ENCODE measurements around the gene OR5H1. TPM values are rescaled to one million over a fixed set of nuclear protein-coding genes. Genes with fewer than 3 reads are reported as not detected.

The OR5H1 gene
- not detected for total RNA-seq

DNA sequence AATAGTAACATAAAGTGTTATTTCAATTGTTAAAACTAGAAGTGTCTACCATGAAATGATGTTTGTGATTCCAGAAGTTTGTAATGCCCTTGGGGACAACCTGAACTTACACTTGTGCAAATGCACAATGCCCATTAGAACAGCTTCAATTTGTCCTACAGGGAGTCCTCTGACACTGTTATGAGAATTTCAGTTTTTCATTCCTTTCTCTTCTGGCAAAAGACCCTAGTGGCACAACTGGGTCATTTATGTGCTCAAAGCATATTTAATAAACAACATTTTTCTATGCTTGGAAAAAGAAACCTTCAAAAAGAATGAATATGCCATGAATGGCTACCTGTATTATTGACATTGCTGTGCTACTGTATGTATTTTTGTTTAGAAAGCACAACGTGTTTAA is at the start of gene OR5H1:
TSS of gene OR5H1 (plus strand) at position 301 of the 400 bp plus-strand sequence. CDS start 1,977 bp downstream, outside the sequence.
- WGBS, 2 donors, result 50 to 67% methylated on average over 1 of the region's 1 CpG
- TF ChIP-seq, protein P1, sequence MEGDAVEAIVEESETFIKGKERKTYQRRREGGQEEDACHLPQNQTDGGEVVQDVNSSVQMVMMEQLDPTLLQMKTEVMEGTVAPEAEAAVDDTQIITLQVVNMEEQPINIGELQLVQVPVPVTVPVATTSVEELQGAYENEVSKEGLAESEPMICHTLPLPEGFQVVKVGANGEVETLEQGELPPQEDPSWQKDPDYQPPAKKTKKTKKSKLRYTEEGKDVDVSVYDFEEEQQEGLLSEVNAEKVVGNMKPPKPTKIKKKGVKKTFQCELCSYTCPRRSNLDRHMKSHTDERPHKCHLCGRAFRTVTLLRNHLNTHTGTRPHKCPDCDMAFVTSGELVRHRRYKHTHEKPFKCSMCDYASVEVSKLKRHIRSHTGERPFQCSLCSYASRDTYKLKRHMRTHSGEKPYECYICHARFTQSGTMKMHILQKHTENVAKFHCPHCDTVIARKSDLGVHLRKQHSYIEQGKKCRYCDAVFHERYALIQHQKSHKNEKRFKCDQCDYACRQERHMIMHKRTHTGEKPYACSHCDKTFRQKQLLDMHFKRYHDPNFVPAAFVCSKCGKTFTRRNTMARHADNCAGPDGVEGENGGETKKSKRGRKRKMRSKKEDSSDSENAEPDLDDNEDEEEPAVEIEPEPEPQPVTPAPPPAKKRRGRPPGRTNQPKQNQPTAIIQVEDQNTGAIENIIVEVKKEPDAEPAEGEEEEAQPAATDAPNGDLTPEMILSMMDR (IDR thresholded peaks at IDR 0.05), result no peak
- TF ChIP-seq POLR2A (IDR thresholded peaks at IDR 0.05), result no peak
- intact Hi-C loops (cut with DNase I), result no loop called here
- H3K36me3 ChIP-seq, result no peaks in the 10 kb centered on the region
- H3K4me3 ChIP-seq, result no peak within 1 kb of the TSS
- H3K4me1 ChIP-seq, result no peaks in the 10 kb centered on the region
- H3K27ac ChIP-seq, result no peak within 1 kb of the TSS
- no peaks in the 10 kb centered on the region for H3K27me3 ChIP-seq
- DNase-seq, result no peak
- H3K9me3 ChIP-seq, result no peaks in the 10 kb centered on the region

DNA sequence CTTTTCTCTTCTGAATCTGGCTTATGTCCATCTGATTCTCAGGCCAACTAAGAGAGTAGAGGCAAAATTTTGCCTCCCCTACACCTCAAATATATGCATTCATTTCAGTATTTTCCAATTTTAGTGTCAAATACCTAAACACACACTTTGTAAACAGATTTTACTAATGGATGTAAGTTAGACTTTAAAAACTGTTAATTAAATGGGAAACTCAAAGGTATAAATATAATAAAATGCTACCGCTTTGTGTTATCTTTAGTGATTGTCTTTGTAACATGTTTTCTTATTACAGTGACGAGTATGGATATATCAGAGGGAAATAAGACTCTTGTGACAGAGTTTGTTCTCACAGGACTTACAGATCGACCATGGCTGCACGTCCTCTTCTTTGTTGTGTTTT is 43.6 kb upstream of the OR5H1 start, which contains the start of gene OR5AC2:
TSS of gene OR5AC2 (plus strand) at position 301 of the 400 bp plus-strand sequence. CDS start at position 301, 0 bp downstream.
- no peak within 1 kb of the TSS for H3K4me3 ChIP-seq
- DNase-seq, result no peak
- no peaks in the 10 kb centered on the region for H3K9me3 ChIP-seq
- no peaks in the 10 kb centered on the region for H3K4me1 ChIP-seq
- intact Hi-C loops (cut with DNase I), result no loop called here
- no peak within 1 kb of the TSS for H3K27ac ChIP-seq
- no peak for TF ChIP-seq POLR2A (IDR thresholded peaks at IDR 0.05)
- TF ChIP-seq, protein P1 (IDR thresholded peaks at IDR 0.05), result no peak
- no peaks in the 10 kb centered on the region for H3K36me3 ChIP-seq
- no peaks in the 10 kb centered on the region for H3K27me3 ChIP-seq
- WGBS, 2 donors, result 75 to 86% methylated on average over 4 of the region's 4 CpGs

DNA sequence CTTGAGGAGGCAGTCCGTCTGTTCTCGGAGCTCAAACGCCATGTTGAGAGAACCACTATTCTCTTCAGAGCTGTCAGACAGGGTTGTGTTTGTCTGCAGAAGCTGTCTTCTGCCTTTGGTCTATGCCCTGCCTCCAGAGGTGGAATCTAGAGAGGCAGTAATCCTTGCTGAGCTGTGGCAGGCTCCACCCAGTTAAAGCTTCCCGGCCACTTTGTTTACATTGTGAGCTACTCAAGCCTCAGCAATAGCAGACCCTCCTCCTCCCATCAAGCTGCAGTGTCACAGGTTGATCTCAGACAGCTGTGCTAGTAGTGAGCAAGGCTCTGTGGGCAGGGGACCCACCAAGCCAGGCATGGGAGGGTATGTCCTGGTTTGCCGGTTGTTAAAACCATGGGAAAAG is 34.6 kb upstream of the OR5H1 start:
- Histone ChIP-seq H3K4me3 (no peak overlapping the region), H3K27me3 (no peaks in the 10 kb centered on the region), H3K27ac (no peak overlapping the region), H3K9me3 (no peaks in the 10 kb centered on the region), H3K36me3 (no peaks in the 10 kb centered on the region), H3K4me1 (no peaks in the 10 kb centered on the region)
- TF ChIP-seq, protein P1 (IDR thresholded peaks at IDR 0.05), result no peak
- no peak for TF ChIP-seq POLR2A (IDR thresholded peaks at IDR 0.05)
- no peak for DNase-seq
- 20 to 68% methylated on average over 1 to 4 of the region's 5 CpGs for WGBS, 2 donors
- intact Hi-C loops (cut with DNase I), result no loop called here

DNA sequence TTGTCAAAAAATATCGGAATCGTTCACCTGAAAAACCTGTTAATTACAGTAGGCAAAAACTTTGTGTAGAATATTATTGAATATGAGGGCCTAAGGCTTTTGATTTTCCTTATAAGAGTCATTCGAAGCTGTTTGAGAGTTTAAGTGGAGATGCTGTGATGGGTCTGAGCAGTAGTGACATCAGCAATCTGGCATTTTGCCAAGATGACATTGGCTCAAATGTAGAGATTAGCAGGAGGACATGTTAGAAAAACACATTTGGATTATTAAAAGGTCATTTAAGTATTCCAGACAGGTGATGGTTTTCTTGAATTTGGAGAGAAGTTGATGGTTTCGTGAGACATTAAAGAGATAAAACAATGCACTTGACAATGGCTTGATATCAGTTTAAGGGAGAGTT is 30.7 kb upstream of the OR5H1 start:
- WGBS, 2 donors, result 79 to 82% methylated on average over 4 of the region's 4 CpGs
- intact Hi-C loops (cut with DNase I), result no loop called here
- TF ChIP-seq, protein P1 (IDR thresholded peaks at IDR 0.05), result no peak
- no peak for TF ChIP-seq POLR2A (IDR thresholded peaks at IDR 0.05)
- no peaks in the 10 kb centered on the region for H3K36me3 ChIP-seq
- H3K27me3 ChIP-seq, result no peaks in the 10 kb centered on the region
- no peak overlapping the region for H3K27ac ChIP-seq
- no peak overlapping the region for H3K4me3 ChIP-seq
- DNase-seq, result no peak
- H3K4me1 ChIP-seq, result no peaks in the 10 kb centered on the region
- no peaks in the 10 kb centered on the region for H3K9me3 ChIP-seq

DNA sequence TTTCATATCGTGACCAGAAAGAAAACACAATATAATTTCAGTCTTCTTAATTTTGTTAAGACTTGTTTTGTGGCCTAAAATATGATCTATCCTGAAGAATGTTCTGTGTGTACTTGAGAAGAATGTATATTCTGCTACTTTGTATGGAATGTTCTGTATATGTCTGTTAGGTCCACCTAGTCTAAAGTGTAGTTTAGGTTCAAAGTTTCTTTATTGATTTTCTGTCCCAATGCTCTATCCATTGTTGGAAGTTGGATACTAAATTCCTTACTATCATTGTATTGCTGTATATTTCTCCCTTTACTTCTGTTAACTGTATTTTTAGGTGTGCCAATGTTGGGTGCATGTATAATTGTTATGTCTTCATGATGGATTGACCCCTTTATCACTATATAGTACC is 22.4 kb upstream of the OR5H1 start:
- H3K4me1 ChIP-seq, result no peaks in the 10 kb centered on the region
- intact Hi-C loops (cut with DNase I), result no loop called here
- H3K27ac ChIP-seq, result no peak overlapping the region
- no peaks in the 10 kb centered on the region for H3K36me3 ChIP-seq
- peaks cover 0 to 10% (median 4%) of the 10 kb centered on the region in 3 donors for H3K9me3 ChIP-seq
- no peak overlapping the region for H3K4me3 ChIP-seq
- H3K27me3 ChIP-seq, result no peaks in the 10 kb centered on the region
- no peak for DNase-seq
- no peak for TF ChIP-seq POLR2A (IDR thresholded peaks at IDR 0.05)
- TF ChIP-seq, protein P1 (IDR thresholded peaks at IDR 0.05), result no peak
- 6 to 39% methylated on average over 1 of the region's 1 CpG for WGBS, 2 donors
